ENCODE data around the gene CEP192. TPM values are rescaled to one million over a fixed set of nuclear protein-coding genes. Genes with fewer than 3 reads are reported as not detected.
A peak's percentile ranks its signal among the peaks of the same experiment; 100 is the strongest.

Gene CEP192
- total and polyA plus RNA-seq, 2 of the 13 experiments (the other 11 are each of a cell fraction or from before 2014, with no cell fraction given), result 15.3 to 24.7 TPM

- TF ChIP-seq ZNF512 (CRISPR knock-in tag; IDR thresholded peaks at IDR 0.05), result no peak
- TF ChIP-seq HOXA3 (CRISPR knock-in tag; IDR thresholded peaks at IDR 0.05), result peak; percentile 22; the same call in 1 of the 2 replicates
- TF ChIP-seq ZMYM2 (CRISPR knock-in tag; IDR thresholded peaks at IDR 0.05), result no peak
- TF ChIP-seq ZNF569 (CRISPR knock-in tag; IDR thresholded peaks at IDR 0.05; ENCODE audit: borderline replicate concordance), result no peak
- TF ChIP-seq ZFAT (CRISPR knock-in tag; conservative IDR thresholded peaks at IDR 0.05), result no peak
- TF ChIP-seq ZNF792 (CRISPR knock-in tag; IDR thresholded peaks at IDR 0.05), result no peak
- TF ChIP-seq HNRNPK (IDR thresholded peaks at IDR 0.05; ENCODE audit: low read depth, low read length, poor library complexity, severe bottlenecking), result no peak
- no peak for TF ChIP-seq RBAK (CRISPR knock-in tag; IDR thresholded peaks at IDR 0.05)
- no peak for TF ChIP-seq BHLHE40 (IDR thresholded peaks at IDR 0.05; ENCODE audit: low read length)
- TF ChIP-seq EHMT2 (IDR thresholded peaks at IDR 0.05; ENCODE audit: borderline replicate concordance, low read depth, low read length), result no peak
- peak; percentile 62 for TF ChIP-seq TEAD3 (CRISPR knock-in tag; optimal IDR thresholded peaks at IDR 0.05; ENCODE audit: borderline replicate concordance)
- no peak for TF ChIP-seq NCOA1 (CRISPR knock-in tag; IDR thresholded peaks at IDR 0.05)
- TF ChIP-seq FOXA3 (CRISPR knock-in tag; IDR thresholded peaks at IDR 0.05), result no peak
- no peak for TF ChIP-seq KLF11 (CRISPR knock-in tag; IDR thresholded peaks at IDR 0.05)
- no peak for TF ChIP-seq SALL2 (CRISPR knock-in tag; IDR thresholded peaks at IDR 0.05)
- peak; percentile 83 for TF ChIP-seq HNF4A (CRISPR knock-in tag; IDR thresholded peaks at IDR 0.05)
- TF ChIP-seq ZZZ3 (CRISPR knock-in tag; IDR thresholded peaks at IDR 0.05; ENCODE audit: borderline replicate concordance), result no peak
- no peak for TF ChIP-seq TSC22D2 (CRISPR knock-in tag; IDR thresholded peaks at IDR 0.05; ENCODE audit: borderline replicate concordance)
- no peak for TF ChIP-seq XRCC5 (optimal IDR thresholded peaks at IDR 0.05; ENCODE audit: low read length)
- TF ChIP-seq ZNF691 (CRISPR knock-in tag; IDR thresholded peaks at IDR 0.05; ENCODE audit: borderline replicate concordance, low read depth), result no peak
- TF ChIP-seq ADNP (CRISPR knock-in tag; IDR thresholded peaks at IDR 0.05), result no peak
- no peak for TF ChIP-seq ERF (CRISPR knock-in tag; IDR thresholded peaks at IDR 0.05)
- TF ChIP-seq ZNF331 (CRISPR knock-in tag; IDR thresholded peaks at IDR 0.05), result peak; percentile 20; the same call in 1 of the 2 replicates
- TF ChIP-seq YY1 (IDR thresholded peaks at IDR 0.05; ENCODE audit: insufficient read depth, insufficient replicate concordance, low read depth, low read length), result no peak
- no peak for TF ChIP-seq ZNF142 (CRISPR knock-in tag; IDR thresholded peaks at IDR 0.05)
These were observed 79.3 kb downstream of the CEP192 start (continued) for GRCh38 chr18:13070460-13070859.

All from HepG2 (cell line).